CD4-positive, CD25-positive, alpha-beta regulatory T cell (primary cell): Measurements from ENCODE around the gene CYP46A1. TPM values are rescaled to one million over a fixed set of nuclear protein-coding genes. Genes with fewer than 3 reads are reported as not detected.

ENCODE experiments used
- ATAC-seq, 2 donors: fragments of 150-1000 bp; cut with Tn5 transposase; one replicate each; pipeline ENCODE4 v1.10.0; 2021; ENCODE audit warnings: low read depth in 2 of 2, moderate number of reproducible peaks in 2 of 2, moderate library complexity in 1 of 2
- DNase-seq, 3 donors: peaks; one replicate each; pipeline versions ENCODE4 v3.0.0 to v3.0.0-alpha.2; 2012 to 2022; ENCODE audit warnings: mixed read lengths in 1 of 3
- H3K27ac ChIP-seq: one replicate; pipeline ENCODE4 v1.7.0; 2013; ENCODE audit warnings: mild to moderate bottlenecking, low read length; ENCODE audit not compliant: insufficient read depth, poor library complexity, severe bottlenecking
- H3K27me3 ChIP-seq: one replicate; pipeline ENCODE4 v1.7.0; 2013; ENCODE audit warnings: low read length; ENCODE audit not compliant: control insufficient read depth, insufficient read depth
- H3K36me3 ChIP-seq: one replicate; pipeline ENCODE4 v1.7.0; 2013; ENCODE audit warnings: mild to moderate bottlenecking, low read length, moderate library complexity; ENCODE audit not compliant: control insufficient read depth, insufficient read depth
- H3K4me1 ChIP-seq: 2 replicates; pipeline ENCODE4 v1.7.0; 2013; ENCODE audit warnings: mild to moderate bottlenecking, low read length; ENCODE audit not compliant: insufficient read depth, control insufficient read depth, poor library complexity, severe bottlenecking
- H3K4me3 ChIP-seq: one replicate; pipeline ENCODE4 v1.7.0; 2013; ENCODE audit warnings: low read depth, mild to moderate bottlenecking, low read length, moderate library complexity
- H3K9me3 ChIP-seq, 2 experiments: 1 replicate in 1 of 2; 2 replicates in 1 of 2; pipeline ENCODE4 v1.7.0; 2013; ENCODE audit warnings: low read length in 2 of 2, mild to moderate bottlenecking in 1 of 2, moderate library complexity in 1 of 2; ENCODE audit not compliant: control insufficient read depth in 2 of 2
- H3K27ac Mint-ChIP-seq, 3 donors: one replicate each; pipeline ENCODE4 v1.8.0; 2020 to 2022; ENCODE audit warnings: mild to moderate bottlenecking in 3 of 3, mixed read lengths in 3 of 3, moderate library complexity in 2 of 3
- H3K27me3 Mint-ChIP-seq: one replicate; pipeline ENCODE4 v1.8.0; 2022; ENCODE audit warnings: mild to moderate bottlenecking, mixed read lengths
- H3K36me3 Mint-ChIP-seq: one replicate; pipeline ENCODE4 v1.8.0; 2020; ENCODE audit warnings: mixed read lengths
- H3K4me1 Mint-ChIP-seq, 4 donors: one replicate each; pipeline ENCODE4 v1.8.0; 2020 to 2022; ENCODE audit warnings: mixed read lengths in 4 of 4, mild to moderate bottlenecking in 1 of 4
- H3K4me3 Mint-ChIP-seq, 4 donors: one replicate each; pipeline ENCODE4 v1.8.0; 2020 to 2022; ENCODE audit warnings: mild to moderate bottlenecking in 4 of 4, mixed read lengths in 4 of 4, moderate library complexity in 3 of 4
- H3K9me3 Mint-ChIP-seq, 7 donors: one replicate each; pipeline ENCODE4 v1.8.0; 2020 to 2022; ENCODE audit warnings: mixed read lengths in 7 of 7, mild to moderate bottlenecking in 3 of 7, moderate library complexity in 2 of 7
- polyA plus RNA-seq, 4 donors: library from polyadenylated mRNA; unstranded; fragments of 300-500 nt; fragmentation: Illumina TruSeq; gene quantifications; one replicate each; pipeline ENCODE4 v1.2.3, GENCODE V29; 2021
- total RNA-seq: library from RNA; stranded (reverse); gene quantifications from one replicate; pipeline ENCODE4 v1.2.3, GENCODE V29; 2022

CYP46A1 gene
- total and polyA plus RNA-seq, 5 donors from 2014 or later = not detected

GRCh38 chr14:99698642-99699041, 14.5 kb downstream of the CYP46A1 start:
- Mint-ChIP-seq H3K9me3 (peaks cover 4 to 13% (median 8%) of the 10 kb centered on the region in 7 donors), H3K27me3 (peaks cover 23% of the 10 kb centered on the region), H3K4me1 (no peaks in the 10 kb centered on the region), H3K36me3 (peaks cover 7% of the 10 kb centered on the region), H3K4me3 (no peak overlapping the region), H3K27ac (no peak overlapping the region)
- no peak for DNase-seq
- H3K9me3 ChIP-seq = peaks cover 10 to 12% of the 10 kb centered on the region in 2 experiments
- H3K27ac ChIP-seq = no peak overlapping the region
- no peaks in the 10 kb centered on the region for H3K36me3 ChIP-seq
- H3K27me3 ChIP-seq = peaks cover 17% of the 10 kb centered on the region
- no peak overlapping the region for H3K4me3 ChIP-seq
- H3K4me1 ChIP-seq = no peaks in the 10 kb centered on the region
- no peak for ATAC-seq

- Mint-ChIP-seq H3K4me1 (no peaks in the 10 kb centered on the region), H3K36me3 (peaks cover 7% of the 10 kb centered on the region), H3K9me3 (peaks cover 5 to 18% (median 8%) of the 10 kb centered on the region in 7 donors), H3K4me3 (no peak overlapping the region), H3K27me3 (peaks cover 23% of the 10 kb centered on the region), H3K27ac (no peak overlapping the region)
- Histone ChIP-seq H3K27me3 (peaks cover 17% of the 10 kb centered on the region), H3K9me3 (peaks cover 13 to 14% of the 10 kb centered on the region in 2 experiments), H3K4me1 (no peaks in the 10 kb centered on the region), H3K36me3 (no peaks in the 10 kb centered on the region), H3K4me3 (no peak overlapping the region), H3K27ac (no peak overlapping the region)
- ATAC-seq (no peak), DNase-seq (peak in 1 of 3 donors; percentile 7)
Measured at GRCh38 chr14:99699085-99699760, 15.1 kb downstream of the CYP46A1 start.

DNA sequence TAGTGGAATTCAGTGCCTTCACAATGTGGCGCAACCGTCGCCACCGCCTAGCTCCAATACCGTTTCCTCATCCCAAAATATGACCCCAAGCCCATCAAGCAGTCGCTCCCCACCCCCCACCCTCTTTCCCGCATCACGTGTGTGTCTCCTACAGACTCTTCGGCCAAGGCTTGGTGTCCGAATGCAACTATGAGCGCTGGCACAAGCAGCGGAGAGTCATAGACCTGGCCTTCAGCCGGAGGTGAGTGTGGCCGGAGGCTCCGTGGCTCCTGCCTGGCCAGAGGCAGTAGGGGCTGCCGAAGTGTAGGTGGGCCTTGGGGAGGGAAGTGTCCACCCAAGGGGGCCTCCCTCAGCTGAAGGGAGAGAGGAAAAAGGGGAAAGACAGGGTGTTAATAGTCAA, 15.8 kb downstream of the CYP46A1 start:
- H3K27me3 ChIP-seq = peaks cover 17% of the 10 kb centered on the region
- peaks cover 7% of the 10 kb centered on the region for H3K36me3 Mint-ChIP-seq

GRCh38 chr14:99700379-99700778, 16.3 kb downstream of the CYP46A1 start:
- no peak overlapping the region for H3K27ac ChIP-seq
- H3K4me3 ChIP-seq = no peak overlapping the region
- Mint-ChIP-seq H3K27ac (no peak overlapping the region), H3K4me1 (no peaks in the 10 kb centered on the region), H3K27me3 (peaks cover 17% of the 10 kb centered on the region), H3K36me3 (peaks cover 7% of the 10 kb centered on the region), H3K4me3 (no peak overlapping the region), H3K9me3 (peaks cover 6 to 20% (median 13%) of the 10 kb centered on the region in 7 donors)
- peaks cover 14% of the 10 kb centered on the region for H3K27me3 ChIP-seq
- H3K36me3 ChIP-seq = no peaks in the 10 kb centered on the region
- no peaks in the 10 kb centered on the region for H3K4me1 ChIP-seq
- DNase-seq (no peak), ATAC-seq (no peak)
- H3K9me3 ChIP-seq = peaks cover 14 to 17% of the 10 kb centered on the region in 2 experiments

More for the DNA sequence above, 15.8 kb downstream of the CYP46A1 start:
- Mint-ChIP-seq H3K9me3 (peaks cover 6 to 20% (median 13%) of the 10 kb centered on the region in 7 donors), H3K27ac (no peak overlapping the region), H3K4me1 (no peaks in the 10 kb centered on the region), H3K27me3 (peaks cover 21% of the 10 kb centered on the region), H3K4me3 (no peak overlapping the region)
- no peak overlapping the region for H3K27ac ChIP-seq
- peaks cover 14 to 16% of the 10 kb centered on the region in 2 experiments for H3K9me3 ChIP-seq
- H3K4me1 ChIP-seq = no peaks in the 10 kb centered on the region
- H3K4me3 ChIP-seq = no peak overlapping the region
- no peak for ATAC-seq
- H3K36me3 ChIP-seq = no peaks in the 10 kb centered on the region
- no peak for DNase-seq

DNA sequence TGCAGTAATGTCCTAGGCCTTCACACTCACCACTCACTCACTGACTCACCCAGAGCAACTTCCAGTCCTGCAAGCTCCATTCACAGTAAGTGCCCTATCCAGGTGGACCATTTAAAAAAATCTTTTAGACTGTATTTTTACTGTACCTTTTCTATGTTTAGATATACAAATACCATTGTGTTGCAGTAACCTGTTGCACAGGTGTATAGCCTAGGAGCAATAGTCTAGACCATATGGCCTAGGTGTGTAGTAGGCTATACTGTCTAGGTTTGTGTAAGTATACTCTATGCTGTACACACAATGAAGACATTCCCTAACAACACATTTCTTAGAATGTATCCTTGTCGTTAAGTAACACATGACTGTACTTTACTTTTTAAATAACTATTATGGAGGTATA, 17.2 kb downstream of the CYP46A1 start:
- Mint-ChIP-seq H3K36me3 (peaks cover 7% of the 10 kb centered on the region), H3K4me1 (no peaks in the 10 kb centered on the region), H3K27ac (no peak overlapping the region), H3K4me3 (no peak overlapping the region), H3K9me3 (peaks cover 6 to 20% (median 11%) of the 10 kb centered on the region in 7 donors), H3K27me3 (peaks cover 17% of the 10 kb centered on the region)
- Histone ChIP-seq H3K36me3 (no peaks in the 10 kb centered on the region), H3K9me3 (peaks cover 14 to 17% of the 10 kb centered on the region in 2 experiments), H3K4me1 (no peaks in the 10 kb centered on the region), H3K27ac (no peak overlapping the region), H3K27me3 (peaks cover 14% of the 10 kb centered on the region), H3K4me3 (no peak overlapping the region)
- no peak for ATAC-seq
- DNase-seq = no peak

DNA sequence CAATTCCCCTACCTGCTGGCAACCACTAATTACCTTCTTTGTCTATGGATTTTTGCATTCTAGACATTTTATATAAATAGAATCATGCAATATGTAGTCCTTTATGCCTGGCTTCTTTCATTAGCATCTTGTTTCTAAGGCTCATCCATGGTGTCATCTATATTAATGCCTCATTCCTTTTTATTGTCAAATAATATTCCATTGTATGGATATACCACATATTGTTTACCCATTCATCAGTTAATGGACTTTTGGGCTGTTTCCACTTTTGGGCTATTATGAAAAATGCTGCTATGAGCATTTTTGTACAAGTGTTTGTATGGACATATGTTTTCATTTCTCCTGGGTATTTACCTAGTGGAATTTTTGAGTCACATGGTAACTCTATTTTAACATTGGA, 18.0 kb downstream of the CYP46A1 start:
- no peaks in the 10 kb centered on the region for H3K4me1 ChIP-seq
- Mint-ChIP-seq H3K4me1 (no peaks in the 10 kb centered on the region), H3K27me3 (peaks cover 17% of the 10 kb centered on the region), H3K4me3 (no peak overlapping the region), H3K9me3 (peaks cover 6 to 20% (median 11%) of the 10 kb centered on the region in 7 donors), H3K27ac (no peak overlapping the region), H3K36me3 (peaks cover 7% of the 10 kb centered on the region)
- no peak overlapping the region for H3K27ac ChIP-seq
- no peaks in the 10 kb centered on the region for H3K36me3 ChIP-seq
- no peak overlapping the region for H3K4me3 ChIP-seq
- no peak for DNase-seq
- ATAC-seq = no peak
- H3K27me3 ChIP-seq = peaks cover 11% of the 10 kb centered on the region
- peaks cover 14 to 17% of the 10 kb centered on the region in 2 experiments for H3K9me3 ChIP-seq

DNA sequence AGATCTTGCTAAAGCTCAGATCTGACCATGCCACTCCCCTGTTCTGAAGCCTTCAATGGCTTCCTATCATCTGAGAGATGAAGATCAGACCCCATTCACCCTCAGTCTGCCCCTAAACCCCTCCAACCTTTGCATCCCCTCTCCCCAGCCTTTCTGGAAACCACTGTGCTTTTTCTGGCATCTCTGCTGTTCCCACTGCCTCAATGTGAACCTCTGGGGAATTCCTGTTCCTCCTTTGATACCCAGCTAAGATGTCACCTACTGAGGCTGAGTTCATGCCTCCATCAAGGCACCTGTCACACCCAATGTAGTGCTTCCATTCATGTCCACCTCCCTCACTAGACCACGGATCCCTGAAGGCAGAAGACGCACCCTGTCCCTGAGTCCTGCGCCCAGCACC, 19.3 kb downstream of the CYP46A1 start:
- H3K4me1 ChIP-seq = no peaks in the 10 kb centered on the region
- Mint-ChIP-seq H3K4me3 (no peak overlapping the region), H3K9me3 (peaks cover 6 to 20% (median 12%) of the 10 kb centered on the region in 7 donors), H3K27ac (no peak overlapping the region), H3K27me3 (peaks cover 14% of the 10 kb centered on the region), H3K4me1 (no peaks in the 10 kb centered on the region), H3K36me3 (peaks cover 7% of the 10 kb centered on the region)
- no peak overlapping the region for H3K27ac ChIP-seq
- ATAC-seq (no peak), DNase-seq (no peak)
- no peak overlapping the region for H3K4me3 ChIP-seq
- no peaks in the 10 kb centered on the region for H3K36me3 ChIP-seq
- peaks cover 14 to 17% of the 10 kb centered on the region in 2 experiments for H3K9me3 ChIP-seq
- peaks cover 3% of the 10 kb centered on the region for H3K27me3 ChIP-seq

- Histone ChIP-seq H3K27me3 (no peaks in the 10 kb centered on the region), H3K9me3 (peaks cover 14 to 17% of the 10 kb centered on the region in 2 experiments), H3K27ac (no peak overlapping the region), H3K4me3 (no peak overlapping the region), H3K36me3 (no peaks in the 10 kb centered on the region), H3K4me1 (no peaks in the 10 kb centered on the region)
- H3K4me3 Mint-ChIP-seq = no peak overlapping the region
- peaks cover 7% of the 10 kb centered on the region for H3K36me3 Mint-ChIP-seq
- peaks cover 13% of the 10 kb centered on the region for H3K27me3 Mint-ChIP-seq
- peaks cover 6 to 20% (median 12%) of the 10 kb centered on the region in 7 donors for H3K9me3 Mint-ChIP-seq
- H3K27ac Mint-ChIP-seq = no peak overlapping the region
- ATAC-seq (no peak), DNase-seq (no peak)
- no peaks in the 10 kb centered on the region for H3K4me1 Mint-ChIP-seq
Measured at GRCh38 chr14:99704037-99704436, 19.9 kb downstream of the CYP46A1 start.
